ENCODE data around the gene NARS2. TPM values are rescaled to one million over a fixed set of nuclear protein-coding genes. Genes with fewer than 3 reads are reported as not detected.

The NARS2 gene
- total and polyA plus RNA-seq, 10 of the 15 experiments (the other 5 are each of a cell fraction or from before 2014, with no cell fraction given), result 22.2 to 45.3 (median 36.3) TPM

DNA sequence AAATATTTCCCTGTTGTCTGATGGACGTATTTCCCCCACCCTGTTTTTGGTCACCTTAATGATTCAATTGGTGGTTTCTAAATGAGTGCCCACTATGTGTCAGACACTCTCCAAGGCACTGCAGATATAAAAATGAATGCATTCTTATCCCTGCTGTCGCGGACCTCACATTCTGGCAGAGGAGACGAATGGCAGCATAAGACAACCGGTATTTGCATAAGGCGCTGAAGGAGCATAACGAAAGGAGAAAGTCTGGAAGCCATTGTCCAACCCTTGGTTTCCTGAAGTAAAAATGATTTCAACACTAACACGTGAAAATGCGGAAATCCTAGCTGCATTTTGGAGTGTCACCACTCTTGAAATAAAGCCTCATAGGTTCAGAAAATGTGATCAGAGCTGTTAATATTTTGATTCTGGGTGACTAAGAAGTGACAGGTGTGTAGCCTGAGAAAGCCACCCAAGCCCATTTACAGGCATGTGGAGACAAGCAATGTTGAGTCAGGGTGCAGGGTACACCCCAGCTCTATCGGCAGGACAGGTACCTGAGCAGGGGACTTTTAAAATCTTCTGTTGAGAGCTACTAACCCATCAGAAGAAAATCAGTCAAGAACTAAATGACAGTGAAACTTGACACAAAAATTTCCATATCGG lies 146.9 kb downstream of the NARS2 start (continued):
- TF ChIP-seq, protein P1, sequence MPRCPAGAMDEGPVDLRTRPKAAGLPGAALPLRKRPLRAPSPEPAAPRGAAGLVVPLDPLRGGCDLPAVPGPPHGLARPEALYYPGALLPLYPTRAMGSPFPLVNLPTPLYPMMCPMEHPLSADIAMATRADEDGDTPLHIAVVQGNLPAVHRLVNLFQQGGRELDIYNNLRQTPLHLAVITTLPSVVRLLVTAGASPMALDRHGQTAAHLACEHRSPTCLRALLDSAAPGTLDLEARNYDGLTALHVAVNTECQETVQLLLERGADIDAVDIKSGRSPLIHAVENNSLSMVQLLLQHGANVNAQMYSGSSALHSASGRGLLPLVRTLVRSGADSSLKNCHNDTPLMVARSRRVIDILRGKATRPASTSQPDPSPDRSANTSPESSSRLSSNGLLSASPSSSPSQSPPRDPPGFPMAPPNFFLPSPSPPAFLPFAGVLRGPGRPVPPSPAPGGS (IDR thresholded peaks at IDR 0.05; ENCODE audit: borderline replicate concordance, insufficient read depth, low read depth, low read length, poor library complexity, severe bottlenecking), result no peak
- TF ChIP-seq MTA2 (IDR thresholded peaks at IDR 0.05; ENCODE audit: low read depth) (peak; percentile 33; the same call in 1 of the 2 replicates), ETV6 (conservative IDR thresholded peaks at IDR 0.05 in 1 of 2, IDR thresholded peaks at IDR 0.05 in 1 of 2; ENCODE audit: borderline replicate concordance in 1 of 2, low read depth in 1 of 2) (0 out of 4 replicates have a peak, but pooled peaks of 1 of the 2 experiments have one; percentile 45)

DNA sequence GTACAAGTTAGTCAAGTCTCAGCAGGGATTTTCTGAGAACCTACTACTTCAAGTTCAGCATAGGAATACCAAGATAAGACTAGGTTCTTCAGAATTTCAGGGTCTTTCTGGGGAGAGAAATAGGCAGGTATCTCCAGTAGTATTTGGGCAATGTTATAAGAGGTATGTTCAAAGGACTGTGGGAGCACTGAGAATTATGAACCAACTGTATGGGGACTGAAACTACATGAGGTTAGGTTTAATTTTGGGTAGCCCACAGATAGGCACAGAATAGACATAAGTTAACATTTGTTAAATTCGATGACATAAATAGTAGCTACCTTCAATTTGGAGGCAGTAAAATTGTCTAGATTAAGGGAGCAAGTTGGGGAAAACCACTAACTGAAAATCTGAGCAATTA lies 147.8 kb downstream of the NARS2 start:
- Histone ChIP-seq H2AFZ (ENCODE audit: control insufficient read depth, low read depth, low read length) (no peak overlapping the region), H3K4me1 (ENCODE audit: control insufficient read depth, insufficient read depth, low read length) (peaks cover 57% of the 10 kb centered on the region), H3K79me2 (ENCODE audit: control insufficient read depth, insufficient read depth, low read length) (no peaks in the 10 kb centered on the region), H3K4me3 (peak overlapping the region; percentile 46), H3K9me3 (replicated peaks; ENCODE audit: control insufficient read depth, insufficient read depth, low read length) (no peaks in the 10 kb centered on the region; the same call in 2 of the 3 replicates), H3K36me3 (ENCODE audit: control insufficient read depth in 2 of 2, insufficient read depth in 2 of 2, low read length in 1 of 2) (no peaks in the 10 kb centered on the region), H3K4me2 (ENCODE audit: control insufficient read depth, insufficient read depth) (peak overlapping the region; percentile 90), H4K20me1 (ENCODE audit: control insufficient read depth, insufficient read depth) (no peaks in the 10 kb centered on the region), H3K27ac (ENCODE audit: control insufficient read depth, insufficient read depth) (peak overlapping the region; percentile 54), H3K9ac (ENCODE audit: control insufficient read depth, insufficient read depth, low read length) (no peak overlapping the region), H3K27me3 (replicated peaks in 1 of 2; ENCODE audit: control insufficient read depth in 2 of 2, insufficient read depth in 2 of 2, low read length in 1 of 2) (no peaks in the 10 kb centered on the region)
- ChIA-PET RAD21 (ENCODE audit: unreplicated experiment) (interaction anchor here (1.2 to 6.0 kb wide), 8 partner anchors 9 to 199 kb away, joined by 3 to 55 read pairs (median 6); partner anchors contain the start of gene GAB2), SMC1A (ENCODE audit: uncharacterized antibody, unreplicated experiment) (interaction anchor here (0.6 to 6.2 kb wide), 12 partner anchors 9 to 199 kb away, joined by 3 to 87 read pairs (median 6); partner anchors contain the start of gene GAB2), POLR2A (interaction anchor here (1.0 to 3.3 kb wide), 3 partner anchors 9 to 116 kb away, joined by 3 to 12 read pairs (median 4); partner anchors contain the start of gene GAB2), CTCF (interaction anchor here (0.5 to 6.6 kb wide), 7 partner anchors 8 to 199 kb away, joined by 3 to 102 read pairs (median 7); partner anchors contain the start of gene GAB2)
- DNase-seq (ENCODE audit: low read depth, low spot score) (no peak), FAIRE-seq (peak; percentile 18), ATAC-seq (peak; percentile 74)
- no TSS peak for BruUV-seq (replicated peaks)
- TF ChIP-seq STAT3 (IDR thresholded peaks at IDR 0.05; ENCODE audit: low read depth, low read length), result 0 out of 2 replicates have a peak, but pooled peaks have one; percentile 23
- TF ChIP-seq JUNB (IDR thresholded peaks at IDR 0.05), result no peak
- no peak for TF ChIP-seq NFXL1 (IDR thresholded peaks at IDR 0.05; ENCODE audit: borderline replicate concordance)
- TF ChIP-seq MTA3 (IDR thresholded peaks at IDR 0.05; ENCODE audit: borderline replicate concordance, low read length), result 0 out of 2 replicates have a peak, but pooled peaks have one; percentile 28
- peak; percentile 71 for TF ChIP-seq RUNX3 (IDR thresholded peaks at IDR 0.05; ENCODE audit: low read length)
- no peak for TF ChIP-seq EED (IDR thresholded peaks at IDR 0.05; ENCODE audit: low read depth)
- no peak for TF ChIP-seq CEBPB (IDR thresholded peaks at IDR 0.05; ENCODE audit: borderline replicate concordance in 1 of 2, low read depth in 2 of 2, low read length in 2 of 2)
- TF ChIP-seq ESRRA (IDR thresholded peaks at IDR 0.05; ENCODE audit: low read length), result no peak
- in situ Hi-C loops (cut with MboI) (no loop called here), intact Hi-C loops (cut with micrococcal nuclease; ENCODE audit: unreplicated experiment) (loop anchor here (5.0 to 10.0 kb wide), 2 partner anchors 290 to 352 kb away; partner anchors contain the start of genes ALG8 and NDUFC2)
- 0% methylated on average over 1 of the region's 1 CpG for WGBS (ENCODE audit: insufficient coverage, insufficient replicate concordance, low lambda C conversion rate, missing lambda C conversion rate)
